HG03571 (cell line): ENCODE measurements around the gene IL36B.

Experiments used
- ATAC-seq: cut with Tn5 transposase; IDR thresholded peaks from one replicate; pipeline ENCODE4 v1.9.1; 2021; ENCODE audit not compliant: unreplicated experiment

Gene IL36B

GRCh38 chr2:113076954-113077669, 24.4 kb upstream of the IL36B start:
- no peak for ATAC-seq

GRCh38 chr2:113075600-113075999, 22.9 kb upstream of the IL36B start:
- no peak for ATAC-seq

- no peak for ATAC-seq
Observed at GRCh38 chr2:113075030-113075429, 22.4 kb upstream of the IL36B start.

- no peak for ATAC-seq
Observed at GRCh38 chr2:113073325-113073834, 20.7 kb upstream of the IL36B start.

- no peak for ATAC-seq
Observed at GRCh38 chr2:113072584-113072983, 19.9 kb upstream of the IL36B start.

- ATAC-seq, result no peak
Observed at GRCh38 chr2:113070606-113070975, 17.9 kb upstream of the IL36B start.

- no peak for ATAC-seq
Observed at GRCh38 chr2:113069676-113070605, 17.3 kb upstream of the IL36B start.

- no peak for ATAC-seq
Observed at GRCh38 chr2:113068706-113069485, 16.2 kb upstream of the IL36B start.

GRCh38 chr2:113068249-113068648, 15.6 kb upstream of the IL36B start:
- ATAC-seq, result no peak

- ATAC-seq, result no peak
Observed at GRCh38 chr2:113067681-113068080, 15.0 kb upstream of the IL36B start, which contains the start of gene IL1F10. TSS of gene IL1F10 (plus strand) at chr2:113067970. CDS start at chr2:113072739, 4,769 bp downstream.

GRCh38 chr2:113064898-113065297, 12.2 kb upstream of the IL36B start:
- no peak for ATAC-seq

GRCh38 chr2:113064281-113064680, 11.6 kb upstream of the IL36B start:
- no peak for ATAC-seq

GRCh38 chr2:113061896-113062770, 9.5 kb upstream of the IL36B start:
- no peak for ATAC-seq

- ATAC-seq, result no peak
Observed at GRCh38 chr2:113061241-113061640, 8.6 kb upstream of the IL36B start.

- no peak for ATAC-seq
Observed at GRCh38 chr2:113060796-113061195, 8.1 kb upstream of the IL36B start.

- no peak for ATAC-seq
Observed at GRCh38 chr2:113060396-113060795, 7.7 kb upstream of the IL36B start.

GRCh38 chr2:113058998-113059960, 6.6 kb upstream of the IL36B start, which contains the start of gene IL36RN:
TSS of gene IL36RN (plus strand) at chr2:113059198. CDS start at chr2:113059439, 241 bp downstream.
- no peak for ATAC-seq

- ATAC-seq, result no peak
Observed at GRCh38 chr2:113058411-113058994, 5.8 kb upstream of the IL36B start.
